GM23338 (cell line): ENCODE data around the gene MLLT3. TPM values are rescaled to one million over a fixed set of nuclear protein-coding genes. Genes with fewer than 3 reads are reported as not detected.

Experiments
- ATAC-seq: fragments of 200-7000 bp; cut with Tn5 transposase; 3 replicates; pipeline ENCODE4 v1.9.1; 2020
- DNase-seq: peaks from one replicate; pipeline ENCODE4 v3.0.0-alpha.2; 2015; ENCODE audit warnings: low spot score
- H2AFZ ChIP-seq: fragments of 200-600 bp; sonication (generic); 2 replicates; pipeline ENCODE4 v1.8.0; 2016; ENCODE audit warnings: antibody characterized with exemption, mild to moderate bottlenecking, moderate library complexity
- H3F3A ChIP-seq: fragments of 200-600 bp; sonication (generic); replicated peaks from 2 replicates; pipeline ENCODE4 v1.8.0; 2017; ENCODE audit warnings: antibody characterized with exemption, mixed run types, low read depth
- H3K27ac ChIP-seq: fragments of 200-600 bp; sonication (generic); 2 replicates; pipeline ENCODE4 v1.6.1; 2016; ENCODE audit warnings: low read depth
- H3K27me3 ChIP-seq: fragments of 200-600 bp; sonication (generic); 2 replicates; pipeline ENCODE4 v1.8.0; 2016; ENCODE audit warnings: mild to moderate bottlenecking, mixed run types, moderate library complexity; ENCODE audit not compliant: insufficient read depth
- H3K36me3 ChIP-seq: fragments of 200-600 bp; sonication (generic); 2 replicates; pipeline ENCODE4 v1.8.0; 2016; ENCODE audit warnings: mild to moderate bottlenecking; ENCODE audit not compliant: insufficient read depth
- H3K4me1 ChIP-seq: fragments of 200-600 bp; sonication (generic); 2 replicates; pipeline ENCODE4 v1.8.0; 2016; ENCODE audit warnings: mild to moderate bottlenecking, moderate library complexity; ENCODE audit not compliant: insufficient read depth
- H3K4me2 ChIP-seq: fragments of 200-600 bp; sonication (generic); 2 replicates; pipeline ENCODE4 v1.7.1; 2017; ENCODE audit warnings: mixed run types
- H3K4me3 ChIP-seq: fragments of 200-600 bp; sonication (generic); 2 replicates; pipeline ENCODE4 v1.6.1; 2016; ENCODE audit warnings: mixed run types
- H3K79me2 ChIP-seq: fragments of 200-600 bp; sonication (generic); replicated peaks from 2 replicates; pipeline ENCODE4 v1.8.0; 2017; ENCODE audit warnings: mild to moderate bottlenecking; ENCODE audit not compliant: insufficient read depth
- H3K9me2 ChIP-seq: fragments of 200-600 bp; sonication (generic); 2 replicates; pipeline ENCODE4 v1.8.0; 2017; ENCODE audit not compliant: insufficient read depth
- H4K20me1 ChIP-seq: fragments of 200-600 bp; sonication (generic); replicated peaks from 2 replicates; pipeline ENCODE4 v1.8.0; 2017; ENCODE audit warnings: mild to moderate bottlenecking; ENCODE audit not compliant: insufficient read depth
- H3K27ac Mint-ChIP-seq: 2 replicates; pipeline ENCODE4 v1.8.0; 2020; ENCODE audit warnings: inconsistent platforms, mild to moderate bottlenecking, moderate library complexity, mixed read lengths
- H3K27me3 Mint-ChIP-seq: 3 replicates; pipeline ENCODE4 v1.8.0; 2022; ENCODE audit warnings: low read depth, mild to moderate bottlenecking, moderate library complexity, mixed read lengths, inconsistent platforms; ENCODE audit not compliant: insufficient read depth, poor library complexity
- H3K36me3 Mint-ChIP-seq: 3 replicates; pipeline ENCODE4 v1.8.0; 2021; ENCODE audit warnings: low read depth, mild to moderate bottlenecking, inconsistent platforms, moderate library complexity, mixed read lengths
- H3K4me1 Mint-ChIP-seq: 3 replicates; pipeline ENCODE4 v1.8.0; 2020; ENCODE audit warnings: mild to moderate bottlenecking, inconsistent platforms, mixed read lengths
- H3K4me3 Mint-ChIP-seq: 3 replicates; pipeline ENCODE4 v1.8.0; 2021; ENCODE audit warnings: moderate library complexity, mild to moderate bottlenecking, inconsistent platforms, mixed read lengths
- H3K9me3 Mint-ChIP-seq: 3 replicates; pipeline ENCODE4 v1.8.0; 2020; ENCODE audit warnings: moderate library complexity, mild to moderate bottlenecking, inconsistent platforms, mixed read lengths
- CTCF ChIP-seq, 2 experiments: fragments of 200-600 bp in 1 of 2; sonication (generic) in 1 of 2; conservative IDR thresholded peaks; 2 replicates each; pipeline versions ENCODE4 v1.5.1 to v1.6.1; 2016 to 2017; ENCODE audit warnings: antibody characterized with exemption in 2 of 2, low read depth in 2 of 2, mild to moderate bottlenecking in 2 of 2, moderate library complexity in 1 of 2
- ETS1 ChIP-seq: IDR thresholded peaks from 2 replicates; pipeline ENCODE4 v1.6.1; 2016; ENCODE audit warnings: antibody characterized with exemption
- EZH2phosphoT487 ChIP-seq: fragments of 200-600 bp; sonication (generic); IDR thresholded peaks from one replicate; pipeline ENCODE4 v1.8.1; 2018; ENCODE audit warnings: antibody characterized with exemption; ENCODE audit not compliant: unreplicated experiment
- JUNB ChIP-seq: IDR thresholded peaks from one replicate; pipeline ENCODE4 v1.6.1; 2016; ENCODE audit warnings: antibody characterized with exemption; ENCODE audit not compliant: unreplicated experiment
- NANOG ChIP-seq: IDR thresholded peaks from 2 replicates; pipeline ENCODE4 v1.6.1; 2016; ENCODE audit warnings: antibody characterized with exemption, borderline replicate concordance
- REST ChIP-seq: IDR thresholded peaks from one replicate; pipeline ENCODE4 v1.6.1; 2018; ENCODE audit warnings: antibody characterized with exemption; ENCODE audit not compliant: unreplicated experiment
- STAT1 ChIP-seq: IDR thresholded peaks from one replicate; pipeline ENCODE4 v1.6.1; 2016; ENCODE audit warnings: antibody characterized with exemption; ENCODE audit not compliant: unreplicated experiment
- ZNF114 ChIP-seq: fragments of 250-450 bp; sonication (Bioruptor Pico); IDR thresholded peaks from 2 replicates; pipeline ENCODE4 v1.5.0; 2020; ENCODE audit warnings: mild to moderate bottlenecking, moderate library complexity
- ZNF462 ChIP-seq: fragments of 250-450 bp; sonication (Bioruptor Pico); IDR thresholded peaks from 2 replicates; pipeline ENCODE4 v1.5.0; 2020; ENCODE audit warnings: mild to moderate bottlenecking, moderate library complexity
- polyA plus RNA-seq: library from polyadenylated mRNA; unstranded; fragments of >200 nt; fragmentation: Nextera tagmentation; extraction: Ambion mirVana; gene quantifications from 2 replicates; pipeline ENCODE4 v1.2.1, GENCODE V29; 2016
- total RNA-seq: library from RNA; depleted of rRNA; stranded (reverse); fragments of >200 nt; shearing (Covaris generic); gene quantifications from 2 replicates; pipeline ENCODE4 v1.2.3, GENCODE V29; 2014

The MLLT3 gene
- total and polyA plus RNA-seq, 2 experiments from 2014 or later = 7.5 to 9.5 TPM

- H3K27ac Mint-ChIP-seq = no peak overlapping the region
- H3K9me2 ChIP-seq = no peaks in the 10 kb centered on the region
- ATAC-seq (no peak), DNase-seq (no peak)
- no peak for TF ChIP-seq JUNB
- no peak for TF ChIP-seq CTCF (conservative IDR thresholded peaks at IDR 0.05; ENCODE audit: low read depth in 2 of 2)
- no peak for TF ChIP-seq STAT1
- no peak for TF ChIP-seq ETS1
- no peak for TF ChIP-seq NANOG
- TF ChIP-seq REST = no peak
- no peak for TF ChIP-seq ZNF462 (CRISPR knock-in tag)
- no peak for TF ChIP-seq EZH2phosphoT487
- no peak for TF ChIP-seq ZNF114 (CRISPR knock-in tag)
- H3F3A ChIP-seq = no peaks in the 10 kb centered on the region
- peaks cover 13% of the 10 kb centered on the region for H3K4me1 Mint-ChIP-seq
- no peaks in the 10 kb centered on the region for H4K20me1 ChIP-seq
- no peaks in the 10 kb centered on the region for H3K36me3 Mint-ChIP-seq
- no peak overlapping the region for H3K4me2 ChIP-seq
- no peak overlapping the region for H3K4me3 ChIP-seq
- no peaks in the 10 kb centered on the region for H3K27me3 Mint-ChIP-seq
- H3K9me3 Mint-ChIP-seq = no peaks in the 10 kb centered on the region
- no peak overlapping the region for H3K27ac ChIP-seq
- no peak overlapping the region for H3K4me3 Mint-ChIP-seq
- H3K79me2 ChIP-seq = no peaks in the 10 kb centered on the region
- no peak overlapping the region for H2AFZ ChIP-seq
- H3K27me3 ChIP-seq = no peaks in the 10 kb centered on the region
- no peaks in the 10 kb centered on the region for H3K36me3 ChIP-seq
- H3K4me1 ChIP-seq = peaks cover 14% of the 10 kb centered on the region
Observed at GRCh38 chr9:20406344-20406743, 216.0 kb downstream of the MLLT3 start.
